HuH-7 (cell line): ENCODE measurements around the gene FBP2.
"Not testable (repeated sequence)": the region's sequence is repeated elsewhere in the genome, so short reads cannot be mapped to it uniquely, and the experiment has no call there.

Source experiments
- DNase-seq: peaks from one replicate; pipeline ENCODE4 v3.0.0; 2011; ENCODE audit warnings: low spot score

The FBP2 gene

DNA sequence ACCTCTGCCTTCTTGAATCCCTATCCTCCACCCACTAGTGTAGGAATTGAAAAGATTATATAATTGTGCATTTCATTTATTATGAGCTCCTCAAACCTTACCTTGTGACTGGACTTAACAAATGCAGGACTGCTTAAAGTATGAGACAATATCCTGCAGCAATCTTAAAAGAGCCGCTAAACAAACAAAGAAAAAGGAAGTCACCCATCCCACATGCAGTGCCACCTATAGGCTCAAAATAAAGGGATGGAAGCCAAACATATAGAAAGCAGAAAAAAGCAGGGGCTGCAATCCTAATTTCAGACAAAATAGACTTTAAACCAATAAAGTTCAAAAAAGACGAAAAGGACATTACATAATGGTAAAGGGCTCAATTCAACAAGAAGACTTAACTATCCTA, 30.1 kb downstream of the FBP2 start:
- no peak for DNase-seq

DNA sequence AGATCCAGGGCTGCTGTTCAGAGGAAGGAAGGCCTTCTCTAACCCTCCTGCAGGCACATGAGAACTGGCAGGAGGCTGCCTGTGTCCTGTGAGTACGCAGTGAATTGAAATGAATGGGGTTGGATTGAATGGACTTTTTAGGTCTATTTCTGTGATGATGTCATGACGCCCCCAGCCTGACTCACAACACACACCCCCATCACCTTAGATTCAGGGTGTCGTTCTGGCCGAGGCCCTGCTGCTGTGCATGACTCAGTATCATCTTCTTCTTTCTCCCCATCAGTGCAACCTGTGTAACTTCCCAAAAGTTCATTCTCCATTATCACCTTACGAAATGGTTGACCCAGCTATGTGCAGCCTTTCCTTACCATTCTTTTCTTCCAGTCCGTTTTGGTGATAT, 33.4 kb downstream of the FBP2 start:
- DNase-seq, result no peak

DNA sequence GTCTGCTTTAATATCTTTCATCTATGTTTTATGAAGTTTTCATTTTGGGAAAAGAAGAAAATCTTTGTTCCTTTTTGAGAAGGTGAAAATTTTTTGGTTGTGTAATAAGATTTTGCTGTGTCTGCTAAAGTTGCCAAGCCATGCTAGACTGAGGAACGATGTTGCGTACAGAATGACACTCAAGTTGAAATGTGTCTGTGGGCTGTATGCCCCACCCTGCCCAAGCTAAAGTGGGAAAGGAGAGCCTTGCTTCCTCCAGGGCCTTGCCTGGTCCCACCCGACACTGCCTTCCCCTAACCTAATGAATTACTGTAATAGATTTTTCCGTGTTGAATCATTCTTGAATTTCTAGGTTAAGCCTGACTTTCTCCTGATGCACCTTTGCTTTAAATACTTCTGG, 36.2 kb downstream of the FBP2 start:
- DNase-seq, result no peak

DNA sequence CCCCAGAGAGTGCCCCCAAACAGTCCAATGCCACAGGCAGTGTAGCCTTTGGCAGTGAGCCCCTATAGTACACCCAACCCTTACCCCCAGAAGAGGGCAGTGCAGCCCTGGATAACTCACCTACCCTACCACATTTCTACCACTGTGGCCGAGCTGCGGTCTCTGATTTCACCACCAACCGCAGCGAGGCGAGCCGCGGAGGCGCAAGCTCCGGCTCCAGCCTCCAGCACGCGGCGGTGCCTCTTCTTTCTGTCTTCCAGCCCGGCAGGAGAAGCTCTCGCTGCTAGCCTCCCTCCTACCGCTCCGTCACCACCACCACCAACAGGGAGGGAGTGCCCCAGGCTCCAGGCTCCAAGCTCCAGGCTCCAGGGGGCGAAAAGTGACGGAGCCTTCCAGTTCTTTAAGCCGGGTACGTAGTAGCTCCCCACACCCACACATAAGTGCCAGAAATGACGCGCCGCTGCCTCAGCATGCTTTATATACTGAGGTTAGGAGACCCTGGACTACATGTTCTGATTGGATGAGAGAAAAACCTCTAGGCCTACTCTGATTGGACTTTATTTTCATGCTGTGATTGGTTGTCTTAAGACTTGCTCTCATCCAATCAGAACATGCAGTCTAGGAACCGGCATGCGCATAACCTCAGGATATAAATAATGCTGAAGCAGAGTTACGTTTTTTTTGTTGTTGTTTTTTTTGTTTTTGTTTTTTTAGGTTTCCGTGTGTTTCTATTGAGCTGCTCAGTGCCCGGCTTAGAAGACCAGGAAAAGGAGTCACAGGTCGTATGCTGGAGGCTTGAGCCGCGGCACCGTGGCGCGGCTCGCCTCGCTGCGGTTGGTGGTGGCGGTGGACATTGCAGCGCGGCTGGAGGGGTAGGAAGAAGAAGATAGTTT, 38.9 kb downstream of the FBP2 start, which contains the start of gene PCAT7:
TSS of gene PCAT7 (plus strand) at position 645 of the 893 bp plus-strand sequence.
- peak; percentile 58 for DNase-seq

DNA sequence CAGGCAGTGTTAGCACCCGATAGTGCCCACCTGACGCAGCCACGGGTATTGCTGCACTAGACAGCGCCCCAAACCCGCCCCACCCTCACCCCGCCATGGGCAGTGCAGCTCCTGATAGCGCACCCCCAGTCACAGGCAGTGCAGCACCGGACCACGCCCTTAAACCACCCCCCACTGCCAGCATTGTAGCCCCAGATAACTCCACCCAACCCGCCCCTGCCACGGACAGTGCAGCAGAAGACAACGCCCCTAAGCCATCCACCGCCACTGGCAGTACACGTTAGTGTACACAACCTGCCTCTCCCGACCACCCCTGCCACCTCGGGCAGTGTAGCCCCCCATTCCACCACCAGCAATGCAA, 39.6 kb downstream of the FBP2 start:
- no peak for DNase-seq

DNA sequence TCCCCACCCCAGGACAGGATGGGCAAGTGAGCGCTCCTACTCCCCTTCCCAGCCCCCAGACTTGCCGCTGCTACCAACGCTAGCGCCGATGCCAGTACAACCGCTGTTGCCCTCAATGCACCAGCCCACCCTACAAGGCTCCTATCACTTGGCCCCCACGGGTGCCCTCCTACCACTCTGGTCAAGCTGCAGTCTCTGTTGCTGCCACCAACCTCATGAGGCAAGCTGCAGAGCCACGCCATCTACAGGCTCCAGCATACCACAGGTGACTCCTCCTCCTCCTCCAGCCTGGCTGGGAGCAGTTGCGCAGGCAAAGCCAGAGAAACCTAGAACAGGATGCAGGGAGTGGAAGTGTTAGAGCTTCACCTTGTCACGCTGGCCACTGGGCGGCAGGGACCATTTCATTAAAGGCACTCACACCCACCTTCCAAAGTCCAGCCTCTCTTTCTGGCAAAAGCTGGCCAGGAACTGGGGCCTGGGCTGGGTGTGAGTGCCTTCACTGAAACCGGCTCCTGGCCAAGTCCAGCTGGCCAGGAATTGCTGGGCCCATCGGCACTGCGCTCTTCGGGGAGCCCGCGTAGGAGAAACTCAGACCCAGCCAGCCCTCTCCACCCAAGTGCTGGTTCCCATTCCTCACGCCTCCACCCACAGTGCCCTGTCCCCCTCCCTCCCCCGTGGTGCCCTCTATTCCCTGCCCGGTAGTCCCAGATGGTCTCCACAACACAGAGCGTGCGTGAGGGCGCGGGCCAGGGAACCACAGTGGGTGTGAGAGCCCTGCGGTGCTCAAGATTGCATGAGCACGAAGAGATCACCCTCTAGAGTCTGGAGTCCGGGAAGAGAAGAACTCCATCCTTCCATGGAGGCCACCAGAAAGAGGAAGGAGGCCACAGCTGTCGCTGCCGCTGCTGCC, 40.3 kb downstream of the FBP2 start:
- DNase-seq, result peak; percentile 33

DNA sequence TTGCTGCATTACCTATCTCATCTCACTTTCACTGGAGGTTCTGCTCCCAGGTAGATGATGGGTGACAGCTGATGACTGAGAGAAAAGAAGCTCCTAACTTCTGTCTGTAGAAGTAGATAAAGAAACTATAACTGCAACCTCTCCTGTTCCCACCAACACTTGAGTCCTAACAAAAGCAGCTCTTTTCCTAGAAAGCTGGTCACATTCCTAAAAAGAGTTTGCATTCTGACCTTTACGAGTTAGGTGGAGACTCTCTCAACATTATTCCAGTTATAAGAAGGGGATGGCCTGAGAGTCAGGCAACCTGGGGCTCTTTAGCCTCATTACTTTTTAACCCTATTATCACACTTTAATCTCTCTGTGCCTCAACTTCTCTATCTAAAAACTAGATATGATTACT, 47.7 kb downstream of the FBP2 start:
- no peak for DNase-seq

DNA sequence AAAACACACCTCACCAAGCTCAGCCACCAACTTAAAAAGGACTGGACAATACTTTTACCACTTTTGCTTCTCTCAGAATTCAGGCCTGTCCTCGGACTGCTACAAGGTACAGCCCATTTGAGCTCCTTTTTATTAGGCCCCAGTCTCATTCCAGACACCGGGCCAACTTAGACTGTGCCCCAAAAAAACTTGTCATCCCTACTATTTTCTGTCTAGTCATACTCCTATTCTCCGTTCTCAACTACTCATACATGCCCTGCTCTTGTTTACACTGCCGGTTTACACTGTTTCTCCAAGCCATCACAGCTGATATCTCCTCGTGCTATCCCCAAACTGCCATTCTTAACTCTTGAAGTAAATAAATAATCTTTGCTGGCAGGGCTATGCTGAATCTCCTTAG, 49.3 kb downstream of the FBP2 start:
- DNase-seq, result not testable (repeated sequence)

DNA sequence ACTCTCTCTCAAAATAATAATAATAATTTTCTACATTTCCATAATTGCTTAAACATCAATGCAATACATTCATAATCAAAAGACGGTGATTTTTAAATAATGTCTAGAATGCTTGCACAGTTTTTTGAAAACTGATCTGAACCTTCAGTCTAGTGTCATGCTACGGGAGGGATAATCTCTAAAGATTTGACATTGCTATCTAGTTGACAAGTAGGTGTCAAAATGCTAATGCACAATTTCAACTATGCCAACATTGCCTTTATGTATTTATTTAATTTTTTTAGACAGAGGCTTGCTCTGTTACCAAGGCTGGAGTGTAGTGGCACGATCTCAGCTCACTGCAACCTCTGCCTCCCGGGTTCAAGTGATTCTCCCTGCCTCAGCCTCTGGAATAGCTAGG, 54.7 kb downstream of the FBP2 start:
- no peak for DNase-seq

DNA sequence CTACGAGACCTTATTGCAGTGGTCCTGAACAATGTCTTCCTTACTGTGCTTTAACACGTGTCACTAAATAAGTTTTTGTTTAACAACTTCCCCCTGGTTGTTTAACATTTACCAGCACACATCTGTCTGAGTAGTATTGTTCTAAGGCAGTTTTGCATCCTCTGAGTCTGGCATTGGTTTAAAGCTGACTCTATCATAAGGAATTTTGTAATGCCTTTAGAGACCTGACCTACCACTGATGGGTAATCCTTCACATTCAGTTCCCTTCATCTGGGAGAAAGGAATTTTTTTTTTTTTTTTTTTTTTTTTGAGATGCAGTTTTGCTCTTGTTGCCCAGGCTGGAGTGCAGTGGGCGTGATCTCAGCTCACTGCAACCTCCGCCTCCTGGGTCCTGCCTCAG, 58.7 kb downstream of the FBP2 start:
- no peak for DNase-seq

DNA sequence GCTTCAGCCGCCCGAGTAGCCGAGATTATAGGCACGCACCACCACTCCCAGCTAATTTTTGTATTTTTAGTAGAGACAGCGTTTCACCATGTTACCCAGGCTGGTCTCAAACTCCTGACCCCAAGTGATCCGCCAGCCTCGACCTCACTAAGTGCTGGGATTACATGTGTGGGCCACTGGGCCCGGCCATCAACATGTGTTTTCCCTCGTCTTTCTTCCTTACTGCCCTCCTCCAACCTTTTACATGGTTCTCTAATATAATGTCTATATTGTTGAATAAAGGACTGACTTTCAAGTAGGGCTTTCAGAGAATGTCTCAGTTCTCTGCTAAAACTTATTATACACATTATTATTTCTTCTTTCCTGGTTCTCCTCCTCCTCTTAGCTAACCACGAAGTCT, 60.0 kb downstream of the FBP2 start:
- no peak for DNase-seq

DNA sequence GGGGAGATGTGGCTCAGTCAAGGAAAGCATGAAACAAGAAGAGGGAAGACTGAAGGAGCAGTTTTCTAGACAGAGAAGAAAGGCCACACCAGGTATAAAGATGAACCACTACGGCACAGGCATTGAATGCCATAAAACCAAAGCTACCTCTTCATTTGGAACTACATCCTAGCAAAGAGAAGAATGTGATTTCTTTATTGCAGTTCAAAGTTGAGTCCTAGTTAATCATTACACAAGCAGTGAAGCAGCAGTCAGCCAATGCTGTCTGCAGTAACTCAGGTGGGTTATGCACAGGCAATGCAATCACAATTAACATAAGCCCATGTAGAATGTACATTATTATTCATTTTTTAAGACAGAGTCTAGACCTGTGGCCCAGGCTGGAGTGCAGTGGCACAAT, 60.5 kb downstream of the FBP2 start:
- peak; percentile 64 for DNase-seq

DNA sequence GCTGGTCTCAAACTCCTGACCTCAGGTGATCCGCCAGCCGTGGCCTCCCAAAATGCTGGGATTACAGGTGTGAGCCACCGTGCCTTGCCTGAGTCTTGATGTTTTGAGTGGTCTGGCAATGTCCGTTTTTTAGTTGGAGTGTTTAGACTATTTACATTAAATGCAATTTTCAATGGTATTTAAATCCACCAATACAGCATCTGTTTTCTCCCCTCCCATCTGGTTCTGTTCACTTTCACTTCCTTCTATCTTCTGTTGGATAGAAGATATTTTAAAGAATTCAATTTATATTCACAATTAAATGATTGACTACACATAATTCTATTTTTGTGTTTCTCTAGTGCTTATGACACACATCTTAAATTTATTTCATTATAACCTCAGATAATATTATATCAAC, 64.7 kb downstream of the FBP2 start:
- no peak for DNase-seq

DNA sequence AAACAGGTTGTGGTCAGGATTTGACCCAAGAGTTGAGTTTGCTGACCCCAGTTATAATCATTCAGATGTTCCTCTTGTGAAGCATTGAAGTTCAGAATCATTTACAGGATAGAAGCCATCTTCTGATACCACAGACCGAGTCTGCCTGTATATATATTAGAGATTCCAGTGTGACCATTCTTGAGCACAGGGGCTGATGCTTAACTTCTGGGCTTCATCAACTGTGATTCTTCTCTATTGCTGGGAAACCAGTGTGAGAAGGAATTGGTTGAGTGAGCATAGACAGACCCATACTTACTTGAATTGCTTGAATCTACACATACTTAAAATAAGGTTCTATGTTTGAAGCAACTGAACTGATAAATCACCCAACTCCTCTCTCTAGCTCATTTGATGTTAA, 66.7 kb downstream of the FBP2 start:
- DNase-seq, result no peak

DNA sequence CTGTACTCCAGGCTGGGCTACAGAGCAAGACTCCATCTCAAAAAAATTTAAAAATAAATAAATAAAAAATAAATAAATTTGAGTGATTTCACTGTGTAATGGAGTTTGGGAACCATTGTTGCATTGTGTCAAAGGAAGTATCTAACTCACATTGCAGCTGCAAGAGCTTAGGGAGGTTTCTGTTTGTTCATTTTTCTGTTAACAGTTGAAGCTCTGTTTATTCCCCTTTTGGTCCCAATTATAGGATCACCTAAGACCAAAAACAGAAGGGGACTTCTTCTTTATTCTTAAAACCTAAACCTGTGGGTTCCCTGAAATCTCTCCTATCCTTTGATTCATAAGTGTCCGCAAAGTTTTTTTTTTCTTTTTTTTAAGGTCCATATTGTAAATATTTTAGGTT, 67.4 kb downstream of the FBP2 start:
- no peak for DNase-seq

DNA sequence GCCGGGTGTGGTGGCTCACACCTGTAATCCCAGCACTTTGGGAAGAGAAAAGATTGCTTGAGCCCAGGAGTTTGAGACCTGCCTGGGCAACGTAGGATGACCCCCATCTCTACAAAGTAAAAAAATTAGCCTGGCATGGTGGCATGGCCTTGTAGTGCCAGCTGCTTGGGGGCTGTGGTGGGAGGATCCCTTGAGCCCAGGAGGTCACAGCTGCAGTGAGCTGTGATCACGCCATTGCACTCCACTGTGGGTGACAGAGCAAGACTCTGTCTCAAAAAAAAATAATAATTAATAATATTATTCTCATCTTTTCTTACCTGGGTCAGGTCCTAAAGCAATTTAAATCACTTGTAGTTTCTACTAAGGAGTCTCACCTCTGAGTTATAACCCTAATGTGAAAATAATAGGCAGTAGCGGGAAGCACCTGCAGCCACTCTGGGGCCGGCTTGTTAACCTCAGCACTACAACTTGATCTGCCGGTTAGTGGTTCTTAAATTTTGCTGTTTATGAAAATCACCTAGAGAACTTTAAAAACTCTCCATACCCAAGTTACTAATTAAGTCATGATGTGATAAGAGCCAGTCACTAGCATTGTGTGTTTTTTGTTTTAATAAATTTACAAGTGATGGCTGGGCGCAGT, 68.1 kb downstream of the FBP2 start:
- no peak for DNase-seq

DNA sequence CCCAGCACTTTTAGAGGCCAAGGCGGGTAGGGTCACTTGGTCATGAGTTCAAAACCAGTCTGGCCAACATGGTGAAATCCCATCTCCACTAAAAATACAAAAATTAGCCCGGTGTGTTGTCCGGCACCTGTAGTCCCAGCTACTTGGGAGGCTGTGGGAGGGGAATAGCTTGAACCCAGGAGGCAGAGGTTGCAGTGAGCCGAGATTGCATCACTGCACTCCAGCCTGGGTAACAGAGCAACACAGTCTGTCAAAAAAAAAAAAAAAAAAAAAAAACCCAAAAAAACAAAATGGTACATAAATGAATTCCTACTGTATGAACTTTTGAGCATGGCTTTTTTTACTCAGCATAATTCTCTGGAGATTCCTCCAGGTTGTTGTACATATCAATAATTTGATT, 76.4 kb downstream of the FBP2 start:
- DNase-seq, result no peak

DNA sequence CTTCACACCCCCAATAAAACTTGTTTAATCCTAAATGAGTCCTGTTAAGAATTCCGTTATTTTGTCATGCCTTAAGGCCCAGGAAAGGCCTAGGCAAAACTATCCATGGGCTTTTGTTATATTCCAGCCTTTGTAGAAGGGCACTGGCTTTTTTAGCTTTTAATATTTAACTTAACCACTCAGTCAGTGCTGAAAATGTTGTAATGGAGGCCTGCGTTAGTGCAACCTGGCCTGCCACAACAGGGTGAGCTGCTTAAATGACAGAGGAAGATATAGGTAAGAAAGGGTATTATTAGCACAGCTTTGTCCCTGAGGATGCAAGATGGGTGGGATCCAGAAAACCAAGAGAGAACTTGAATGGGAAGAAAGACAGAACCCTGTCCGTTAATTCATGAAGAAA, 78.9 kb downstream of the FBP2 start:
- DNase-seq, result no peak

DNA sequence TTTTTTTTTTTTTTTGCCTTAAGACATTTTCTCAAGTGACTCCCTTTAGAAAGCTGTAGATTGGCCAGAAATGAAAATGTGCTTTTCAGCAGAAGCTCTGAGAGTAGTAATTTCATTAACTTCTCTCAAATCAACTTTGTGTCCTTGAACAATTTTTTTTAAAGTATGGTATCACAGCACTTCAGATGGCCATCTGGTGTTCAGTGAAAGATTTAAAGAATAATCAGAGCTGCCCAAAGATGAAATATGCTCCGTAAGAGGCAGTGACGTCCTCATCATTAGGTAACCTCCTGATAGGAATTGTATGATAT, 81.7 kb downstream of the FBP2 start:
- no peak for DNase-seq

DNA sequence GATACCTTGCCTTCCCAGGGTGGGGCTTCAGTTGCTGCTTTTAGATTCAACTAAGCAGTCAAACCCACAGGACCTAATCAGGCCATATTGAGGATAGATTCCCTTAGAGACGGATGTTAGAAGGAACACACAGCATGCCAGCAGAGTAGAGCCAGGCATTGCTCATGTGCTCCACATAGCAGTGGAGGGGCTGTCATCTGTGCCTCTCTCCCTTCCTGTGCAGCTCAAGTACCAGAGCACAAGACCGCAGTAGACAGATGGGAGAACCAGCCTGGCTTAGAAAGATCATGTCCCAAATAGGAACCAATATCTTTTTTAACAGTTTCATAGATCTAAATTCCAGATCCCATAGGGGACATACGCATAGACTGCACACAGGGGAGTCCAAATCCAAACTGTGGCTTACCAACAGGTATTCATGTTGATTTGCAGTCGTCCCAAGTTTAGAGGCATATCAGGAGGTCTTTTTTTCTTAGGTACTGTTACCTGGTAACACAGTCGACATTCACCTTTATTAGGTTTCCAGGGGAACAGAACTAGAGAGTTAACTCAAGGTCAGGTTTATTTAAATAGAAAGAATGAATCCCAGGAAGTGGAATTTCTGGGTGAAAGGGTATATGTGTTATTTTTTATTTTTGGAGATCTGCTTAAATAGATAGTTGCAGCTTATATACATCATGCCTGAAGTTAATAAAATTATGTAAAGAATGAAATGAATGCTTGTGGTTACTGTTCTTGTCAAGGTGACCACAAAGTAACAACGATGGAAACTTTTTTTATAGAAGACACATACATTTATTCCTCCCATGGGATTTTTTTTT, 82.3 kb downstream of the FBP2 start:
- DNase-seq, result no peak
